GM19025 (cell line): Measurements from ENCODE around the gene RBM7.

Source experiments
- ATAC-seq: cut with Tn5 transposase; IDR thresholded peaks from one replicate; pipeline ENCODE4 v1.9.1; 2021; ENCODE audit warnings: mild to moderate bottlenecking, low read depth, moderate library complexity; ENCODE audit not compliant: unreplicated experiment

Gene RBM7

DNA sequence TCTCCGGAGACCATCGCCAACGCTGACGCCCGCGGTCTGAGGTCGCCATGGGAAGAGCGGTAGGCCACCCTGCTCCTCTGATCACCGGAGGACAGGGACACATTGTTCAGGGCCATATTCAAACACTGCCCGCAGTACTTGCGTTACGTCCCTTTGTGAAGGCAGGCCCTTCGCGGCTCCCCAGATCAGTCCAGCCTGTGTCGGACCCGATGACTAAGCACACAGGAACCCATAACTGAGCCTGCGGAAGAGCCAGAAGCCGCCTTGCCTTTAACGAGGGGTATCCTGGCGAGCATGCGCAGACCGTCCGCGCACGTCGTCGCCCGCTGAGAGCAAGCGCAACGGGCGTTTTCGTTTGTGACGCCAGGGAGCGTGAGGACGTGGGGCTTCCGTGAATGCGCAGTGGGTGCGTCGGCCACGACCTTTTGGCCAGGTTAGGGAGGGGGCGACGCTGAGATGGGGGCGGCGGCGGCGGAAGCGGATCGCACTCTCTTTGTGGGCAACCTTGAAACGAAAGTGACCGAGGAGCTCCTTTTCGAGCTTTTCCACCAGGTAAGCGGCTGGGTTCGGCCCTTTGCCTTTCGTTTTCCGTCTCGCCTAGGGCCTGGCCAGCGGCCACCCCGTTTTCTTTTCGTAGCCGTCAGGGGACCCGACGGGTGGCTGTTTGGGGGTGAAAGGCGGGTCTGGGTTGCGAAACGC, at the start of gene RBM7, which contains the start of gene C11orf71:
Gene RBM7, plus strand, starts transcription at position 451 of the 699 bp plus-strand sequence. Its CDS starts 6 bp downstream, at position 457.
Gene C11orf71, minus strand, starts transcription at position 296 of the 699 bp plus-strand sequence. Its CDS starts 180 bp downstream, at position 116.
- peak; percentile 95 for ATAC-seq

GRCh38 chr11:114353443-114353842, 47.0 kb upstream of the RBM7 start:
- ATAC-seq = no peak

- ATAC-seq = no peak
Observed at GRCh38 chr11:114354076-114354475, 46.4 kb upstream of the RBM7 start.

DNA sequence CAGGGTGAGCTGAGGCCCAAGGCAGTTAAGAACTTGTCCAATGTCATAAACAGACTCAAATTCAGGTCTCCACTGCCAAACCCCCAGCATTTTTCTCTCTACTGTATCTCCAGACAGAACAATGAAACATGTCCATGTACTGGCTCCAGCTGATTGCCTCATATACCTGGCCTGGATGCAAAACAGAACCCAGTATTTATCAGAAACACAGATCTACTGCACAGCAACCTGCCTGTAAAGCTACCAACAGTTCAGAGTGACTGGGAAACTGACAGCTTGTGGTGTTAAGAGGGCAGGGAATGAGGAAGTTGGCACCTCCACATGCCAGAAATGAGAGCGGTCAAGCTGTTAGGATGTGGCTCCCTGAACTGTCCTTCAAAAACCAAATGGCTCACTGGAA, 41.8 kb upstream of the RBM7 start:
- ATAC-seq = no peak

GRCh38 chr11:114359342-114359741, 41.1 kb upstream of the RBM7 start:
- ATAC-seq = no peak

GRCh38 chr11:114362326-114362725, 38.1 kb upstream of the RBM7 start:
- no peak for ATAC-seq

GRCh38 chr11:114362958-114363357, 37.5 kb upstream of the RBM7 start:
- ATAC-seq = no peak

DNA sequence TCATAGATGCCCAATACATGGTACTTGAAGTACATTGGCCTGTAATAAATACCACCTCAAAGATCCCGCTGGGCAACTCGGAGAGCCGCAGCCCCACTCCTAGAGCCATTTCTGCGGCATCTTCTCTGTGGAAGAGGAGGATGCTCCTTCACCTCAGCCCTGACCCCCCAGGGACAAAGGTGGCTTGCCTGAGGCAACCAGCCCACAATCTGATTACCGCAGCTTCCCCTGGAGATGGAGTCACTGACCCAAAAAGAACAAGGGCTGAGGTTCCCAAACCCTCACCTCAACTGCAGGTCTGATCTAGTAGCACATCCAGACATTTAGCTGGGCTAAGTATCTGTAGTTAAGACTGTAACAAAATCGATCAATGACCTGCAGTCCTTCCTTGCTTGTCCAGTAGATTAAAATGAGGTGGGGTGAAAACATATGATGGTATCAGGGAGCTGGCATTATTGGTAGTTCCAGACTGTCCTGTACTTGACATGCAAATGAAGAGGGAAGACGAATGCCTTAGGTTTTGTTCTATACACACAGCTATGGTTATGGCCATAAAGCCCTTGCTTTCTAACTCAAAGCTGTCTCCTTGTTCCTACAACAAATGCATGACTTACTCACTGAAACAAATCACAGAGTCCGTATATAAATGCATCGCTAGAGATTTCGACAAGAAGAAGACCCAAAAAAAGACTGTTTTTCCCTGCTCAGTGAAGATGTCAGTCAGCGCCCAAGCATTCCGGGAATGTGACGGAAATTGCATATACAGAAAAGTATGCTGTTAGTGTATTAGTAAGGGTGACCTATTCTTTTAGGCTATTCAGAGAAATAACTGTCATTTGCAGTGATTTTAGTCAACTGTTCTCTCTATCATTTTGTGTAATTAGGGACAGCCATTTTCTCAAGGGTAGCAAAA, 33.9 kb upstream of the RBM7 start:
- no peak for ATAC-seq

DNA sequence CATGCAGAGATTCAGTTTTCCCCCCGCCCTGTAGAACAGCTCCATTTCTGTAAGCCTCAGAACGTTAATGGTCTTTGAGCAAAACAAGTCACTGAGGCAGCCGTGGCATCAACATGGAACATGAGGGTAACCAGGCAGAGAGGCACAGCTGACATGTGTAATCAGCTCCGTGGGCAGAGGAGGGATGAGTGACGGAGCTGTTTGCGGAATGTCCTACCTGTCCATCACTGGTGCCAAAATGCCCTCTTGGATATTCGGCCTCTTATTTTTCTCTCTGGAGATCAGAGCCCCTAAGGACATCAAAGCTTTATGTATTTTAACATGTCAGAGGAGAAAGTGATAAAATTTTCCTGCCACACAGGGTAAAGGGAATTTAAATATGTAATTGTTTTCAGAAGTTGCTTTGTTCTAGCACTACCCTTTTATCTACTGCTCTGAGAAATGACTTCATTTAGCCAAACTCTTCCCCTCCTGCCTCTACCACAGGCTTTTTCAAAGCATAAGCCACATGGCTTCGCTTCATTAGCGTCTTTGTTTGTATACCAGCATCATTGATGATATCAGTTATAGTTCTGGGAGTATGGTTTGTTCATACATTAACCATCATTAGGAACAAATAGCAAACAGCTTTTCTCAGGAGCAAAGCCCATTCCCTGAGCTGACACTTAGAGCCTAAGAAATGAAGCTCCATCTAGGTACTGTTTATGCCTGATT, 33.1 kb upstream of the RBM7 start:
- ATAC-seq = no peak

- no peak for ATAC-seq
Observed at GRCh38 chr11:114368918-114369680, 31.4 kb upstream of the RBM7 start.

DNA sequence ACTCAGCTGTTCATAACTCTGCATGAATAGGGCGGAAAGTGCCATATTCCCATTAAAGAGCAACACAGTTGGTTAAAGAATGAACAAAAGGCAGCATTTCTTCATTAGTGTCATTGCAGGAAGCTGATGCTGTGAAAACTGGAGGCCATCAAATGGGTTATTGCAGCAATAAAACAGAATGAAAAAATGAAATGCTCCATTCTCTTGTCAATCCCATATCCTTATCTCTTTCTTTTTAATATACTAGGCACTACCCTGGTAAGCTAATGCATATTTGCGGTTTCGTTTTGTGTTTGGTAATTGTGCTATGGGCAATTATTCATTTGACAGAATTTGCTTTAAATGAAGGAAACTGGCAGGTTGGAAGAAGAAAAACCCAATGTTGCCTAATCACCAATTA, 25.4 kb upstream of the RBM7 start:
- ATAC-seq = no peak

DNA sequence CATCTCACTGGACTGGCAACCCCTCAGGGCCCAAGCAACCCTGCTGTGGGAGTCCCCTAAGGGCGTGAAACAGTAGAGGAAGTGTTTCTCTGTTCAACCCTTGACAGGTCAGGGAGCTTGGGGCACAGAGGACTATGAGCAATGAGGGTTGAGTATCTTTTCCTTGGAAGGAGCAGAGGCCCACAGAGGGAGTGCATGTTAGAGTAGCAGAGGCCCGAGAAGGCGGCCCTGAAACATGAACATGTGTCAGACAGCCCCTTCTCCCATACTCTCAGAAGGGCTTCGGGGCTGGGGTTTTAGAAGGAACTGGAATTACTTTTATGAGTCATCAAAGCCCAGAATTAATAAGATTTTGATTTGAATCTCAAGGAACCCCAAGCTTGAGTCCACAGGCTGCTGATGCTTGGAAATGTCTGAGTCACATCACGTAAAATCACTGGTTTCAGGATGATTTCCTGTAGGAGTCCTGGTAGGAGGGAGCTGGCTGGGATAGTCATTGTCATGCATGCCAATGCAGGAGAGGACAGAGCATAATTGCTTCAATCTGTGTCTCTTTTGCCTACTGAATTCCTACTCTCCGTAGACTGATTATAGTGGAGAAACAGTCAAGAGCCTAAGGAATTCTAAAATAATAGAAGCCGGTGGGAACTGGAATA, 22.7 kb upstream of the RBM7 start:
- no peak for ATAC-seq

DNA sequence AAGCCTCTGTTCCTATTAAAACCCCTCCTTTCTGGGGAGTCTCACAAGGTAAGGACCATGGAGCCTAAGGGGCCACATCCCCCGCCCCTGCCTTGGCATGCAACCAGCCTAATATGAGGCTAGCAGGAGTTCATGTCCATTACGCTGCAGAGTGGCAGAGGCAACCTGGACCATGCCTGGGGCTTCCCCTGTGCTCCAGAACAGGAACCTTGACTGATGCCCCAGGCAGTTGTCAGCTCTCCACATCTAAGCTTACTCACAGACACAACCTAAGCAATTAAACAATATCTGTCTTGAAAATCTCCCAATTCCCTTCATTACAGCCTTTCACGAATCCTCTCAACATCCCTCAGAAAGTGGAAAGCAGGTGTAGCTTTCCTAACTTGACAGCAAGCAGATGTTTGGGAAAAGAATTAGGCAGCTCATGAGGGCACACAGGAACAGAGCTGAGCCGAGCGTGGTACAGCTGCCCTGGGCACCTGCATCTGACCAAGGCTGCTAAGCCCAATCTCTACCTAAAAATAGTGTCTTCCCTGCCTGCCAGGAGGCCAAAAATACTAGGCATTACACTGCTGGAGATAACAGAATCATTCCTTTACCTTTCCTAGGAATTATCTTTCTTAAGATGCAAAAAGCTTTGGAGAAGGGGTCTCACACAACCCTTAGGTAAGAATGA, 20.9 kb upstream of the RBM7 start:
- no peak for ATAC-seq

- no peak for ATAC-seq
Observed at GRCh38 chr11:114382509-114382908, 18.0 kb upstream of the RBM7 start.

DNA sequence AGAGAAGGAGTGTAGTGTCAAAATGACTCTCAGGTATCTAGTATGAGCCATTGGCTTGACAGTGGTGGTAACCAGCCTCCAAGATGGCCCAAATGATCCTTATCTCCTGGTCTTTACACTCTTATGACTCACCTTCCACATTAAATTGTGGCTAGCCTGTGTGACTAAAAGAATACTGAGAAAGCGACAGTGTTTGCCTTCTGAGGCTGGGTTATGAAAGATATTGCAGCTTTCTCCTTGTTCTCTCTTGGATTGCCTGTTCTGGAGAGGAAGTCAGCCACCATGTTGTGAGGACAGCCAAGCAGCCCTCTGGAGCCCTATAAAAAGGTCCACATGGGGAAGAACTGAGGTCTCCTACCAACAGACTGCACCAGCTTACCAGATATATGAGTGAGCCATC, 16.0 kb upstream of the RBM7 start:
- ATAC-seq = no peak

DNA sequence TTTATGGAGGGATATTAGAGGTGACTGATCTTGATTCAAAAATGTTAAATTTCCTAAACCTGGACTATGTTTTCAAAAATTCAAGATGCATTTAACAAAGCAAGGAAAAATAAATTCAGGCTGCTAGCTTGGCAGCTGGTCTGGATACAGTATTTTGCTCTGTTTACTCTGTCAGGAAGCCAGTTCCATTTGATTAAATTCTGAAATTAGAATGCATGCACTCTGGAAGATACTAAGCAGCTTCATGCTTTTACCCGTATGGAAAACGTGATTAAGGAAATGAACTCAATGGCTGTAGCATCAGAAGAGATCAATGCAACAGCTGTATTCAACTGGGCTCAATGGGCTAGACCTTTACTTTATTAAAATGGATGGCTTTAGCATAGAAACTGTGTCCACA, 14.3 kb upstream of the RBM7 start:
- no peak for ATAC-seq

- ATAC-seq = no peak
Observed at GRCh38 chr11:114386545-114386944, 13.9 kb upstream of the RBM7 start.

GRCh38 chr11:114392735-114393667, 7.5 kb upstream of the RBM7 start:
- ATAC-seq = no peak
